DMS79 treated with DMSO at 0.1 percent for 48 hours (cell line): ENCODE measurements around the gene APOF.
"Not testable (repeated sequence)": the region's sequence is repeated elsewhere in the genome, so short reads cannot be mapped to it uniquely, and the experiment has no call there.

ENCODE experiments used
- DNase-seq: peaks from one replicate; lab custom pipeline; 2025; lab: John Stamatoyannopoulos, UW

Gene APOF

DNA sequence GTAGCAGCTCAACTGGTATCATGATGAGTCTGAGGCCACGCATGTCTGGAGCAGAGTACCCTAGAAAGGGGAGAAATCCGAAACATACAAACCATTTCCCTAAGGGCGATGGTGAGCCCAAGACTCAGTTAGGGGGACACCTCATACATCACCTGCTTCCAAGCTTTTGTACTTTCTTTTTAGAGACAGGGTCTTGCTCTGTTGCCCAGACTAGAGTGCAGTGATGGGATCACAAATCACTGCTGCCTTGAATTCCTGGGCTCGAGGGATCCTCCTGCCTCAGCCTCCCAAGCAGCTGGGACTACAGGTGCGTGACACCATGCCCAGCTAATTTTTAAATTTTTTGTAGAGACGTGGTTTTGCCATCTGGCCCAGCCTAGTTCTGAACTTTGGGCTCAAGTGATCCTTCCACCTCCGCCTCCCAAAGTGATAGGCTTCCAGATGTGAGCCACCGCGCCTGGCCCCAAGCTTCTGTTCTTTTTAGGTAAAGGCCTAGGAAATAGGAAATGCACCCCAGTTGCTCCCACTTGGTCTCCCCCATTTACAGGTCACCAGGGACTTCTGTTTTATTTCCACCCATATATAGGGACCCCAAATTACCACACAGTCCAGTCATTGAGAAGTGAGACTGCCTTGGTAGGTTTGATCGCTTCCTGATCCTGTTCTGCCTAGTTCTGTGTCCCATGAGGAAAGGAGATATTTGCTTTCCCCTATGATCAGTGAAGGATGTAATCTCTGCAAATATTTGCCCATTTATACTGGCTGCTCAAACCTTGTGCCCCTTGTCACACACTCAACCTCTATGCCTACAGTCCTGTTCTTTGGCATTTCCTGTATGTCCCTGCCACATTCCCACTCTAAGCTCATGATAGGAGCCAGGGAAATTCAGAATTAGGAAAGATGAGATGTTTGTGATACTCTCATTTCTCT is at the start of gene APOF:
TSS of gene APOF (minus strand) at position 728 of the 930 bp plus-strand sequence. CDS start at position 616, 112 bp downstream.
- no peak for DNase-seq

DNA sequence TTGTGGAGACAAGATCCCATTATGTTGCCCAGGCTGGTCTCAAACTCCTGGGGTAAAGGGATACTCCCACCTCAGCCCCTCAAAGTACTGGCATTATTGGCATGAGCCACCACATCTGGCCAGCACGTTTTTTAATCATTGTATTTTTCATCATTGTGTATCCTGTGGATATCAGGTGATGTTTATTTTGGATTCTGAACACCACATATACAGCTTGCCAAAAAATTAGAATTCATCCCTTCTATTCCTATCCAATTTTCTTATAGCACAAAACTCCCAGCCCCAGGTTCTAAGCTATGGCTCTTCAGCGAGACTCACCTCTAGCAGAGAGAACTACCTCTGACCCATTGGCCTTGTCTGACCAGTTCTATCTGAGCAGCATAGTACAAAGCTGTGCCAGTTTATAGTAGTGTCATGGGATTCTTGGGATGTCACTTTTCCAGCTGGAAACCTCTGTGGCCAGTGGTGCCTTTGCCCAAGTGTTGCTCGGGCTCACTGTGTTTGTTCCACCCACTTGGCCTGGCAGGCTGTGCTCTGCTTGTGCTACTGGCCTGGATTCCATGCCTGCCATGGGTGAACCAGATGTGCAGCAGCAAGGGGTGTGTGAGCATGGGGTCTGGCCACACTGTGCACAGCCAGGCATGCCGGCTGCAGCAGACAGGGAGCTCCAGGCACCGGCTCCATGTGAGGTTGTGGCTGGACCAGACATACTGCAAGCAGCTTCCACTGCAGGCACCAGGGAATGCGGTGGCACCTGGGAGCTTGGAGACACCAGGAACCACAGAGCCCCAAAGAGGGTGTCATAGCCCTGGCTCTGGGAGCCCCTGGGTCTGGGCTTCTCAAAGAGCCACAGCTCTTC is 49.4 kb upstream of the APOF start:
- no peak for DNase-seq

DNA sequence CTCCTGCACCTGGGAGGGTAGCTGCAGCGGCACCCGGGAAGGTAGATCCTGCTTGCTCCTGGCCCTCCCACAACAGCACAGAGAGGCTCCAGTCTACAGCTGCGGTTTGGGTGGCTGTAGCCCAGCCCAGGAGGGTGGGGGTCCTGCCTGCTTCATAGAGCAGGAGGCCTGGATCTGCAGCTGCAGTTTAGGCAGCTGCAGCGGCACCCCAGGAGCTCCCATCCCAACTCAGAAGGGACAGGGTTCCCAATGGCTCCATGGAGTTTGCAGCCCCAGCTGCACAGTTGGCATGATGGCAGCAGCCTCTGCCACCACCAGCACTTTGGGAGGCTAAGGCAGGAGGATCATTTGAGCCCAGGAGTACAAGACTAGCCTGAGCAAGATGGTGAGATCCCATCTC is 48.1 kb upstream of the APOF start:
- DNase-seq = no peak

DNA sequence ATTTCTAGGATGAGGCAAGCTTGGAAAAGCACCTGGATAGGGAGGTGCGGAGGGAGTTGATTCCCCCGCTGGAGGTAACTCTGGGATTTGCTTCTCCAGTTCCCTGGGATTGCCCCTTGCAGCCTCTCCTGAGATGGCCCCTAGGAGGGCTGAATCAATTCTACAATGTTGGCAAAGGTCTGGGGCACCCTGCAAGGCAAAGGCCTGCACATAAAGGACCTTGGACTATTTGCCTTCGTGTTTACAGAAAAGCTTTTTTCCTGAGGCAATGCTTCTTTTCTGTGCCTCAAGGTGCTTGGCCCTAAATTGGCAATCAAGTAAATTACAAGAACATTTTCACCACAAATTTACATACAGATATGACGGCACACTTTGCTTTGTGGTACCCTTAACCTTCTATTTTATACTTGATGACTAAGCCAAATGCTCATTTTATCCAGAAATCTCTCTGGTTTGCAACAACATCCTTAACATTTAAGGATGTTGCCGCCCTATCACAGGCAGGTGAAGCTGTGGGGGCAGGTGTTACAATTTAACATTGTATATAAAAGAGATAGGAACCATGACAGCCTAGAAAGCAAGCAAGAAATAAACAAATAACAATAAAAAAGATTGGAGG is 46.3 kb upstream of the APOF start:
- DNase-seq = no peak

DNA sequence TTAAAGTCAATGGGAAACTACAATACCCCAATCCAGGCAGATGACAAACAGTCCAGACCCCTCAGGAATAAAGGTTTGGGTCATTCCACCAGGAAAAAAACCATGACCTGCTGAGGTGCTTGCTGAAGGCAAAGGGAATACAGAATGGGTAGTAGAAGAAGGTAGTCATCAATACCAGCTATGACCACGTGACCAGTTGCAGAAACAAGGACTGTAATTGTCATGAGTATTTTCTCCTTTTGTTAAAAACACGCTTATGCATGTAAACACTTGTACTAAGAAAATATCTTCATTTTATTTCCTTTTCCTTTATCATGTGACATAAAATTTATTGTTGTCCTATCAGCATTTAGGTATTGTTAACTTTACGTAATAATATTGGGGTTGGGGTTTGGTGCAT is 41.6 kb upstream of the APOF start:
- DNase-seq = not testable (repeated sequence)

DNA sequence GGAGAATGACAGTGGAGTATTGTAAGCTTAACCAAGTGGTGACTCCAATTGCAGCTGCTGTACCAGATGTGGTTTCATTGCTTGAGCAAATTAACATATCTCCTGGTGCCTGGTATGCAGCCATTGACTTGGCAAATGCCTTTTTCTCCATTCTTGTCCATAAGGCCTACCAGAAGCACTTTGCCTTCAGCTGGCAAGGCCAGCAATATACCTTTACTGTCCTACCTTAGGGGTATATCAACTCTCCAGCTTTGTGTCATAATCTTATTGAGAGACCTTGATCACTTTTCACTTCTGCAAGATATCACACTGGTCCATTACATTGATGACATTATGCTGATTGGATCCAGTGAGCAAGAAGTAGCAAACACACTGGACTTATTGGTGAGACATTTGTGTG is 39.0 kb upstream of the APOF start:
- not testable (repeated sequence) for DNase-seq

DNA sequence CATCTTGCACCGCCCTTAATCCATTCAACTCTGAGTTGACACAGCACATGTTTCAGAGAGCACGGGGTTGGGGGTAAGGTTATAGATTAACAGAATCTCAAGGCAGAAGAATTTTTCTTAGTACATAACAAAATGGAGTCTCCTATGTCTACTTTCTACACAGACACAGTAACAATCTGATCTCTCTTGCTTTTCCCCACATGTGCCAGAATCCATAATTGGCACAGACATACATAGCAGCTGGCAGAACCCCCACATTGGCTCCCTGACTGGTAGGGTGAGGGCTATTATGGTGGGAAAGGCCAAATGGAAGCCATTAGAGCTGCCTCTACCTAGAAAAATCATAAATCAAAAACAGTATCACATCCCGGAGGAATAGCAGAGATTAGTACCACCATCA is 38.5 kb upstream of the APOF start:
- DNase-seq = not testable (repeated sequence)

GRCh38 chr12:56399466-56399865 is 36.8 kb upstream of the APOF start:
- DNase-seq = not testable (repeated sequence)

GRCh38 chr12:56398324-56398723 is 35.7 kb upstream of the APOF start:
- DNase-seq = no peak

DNA sequence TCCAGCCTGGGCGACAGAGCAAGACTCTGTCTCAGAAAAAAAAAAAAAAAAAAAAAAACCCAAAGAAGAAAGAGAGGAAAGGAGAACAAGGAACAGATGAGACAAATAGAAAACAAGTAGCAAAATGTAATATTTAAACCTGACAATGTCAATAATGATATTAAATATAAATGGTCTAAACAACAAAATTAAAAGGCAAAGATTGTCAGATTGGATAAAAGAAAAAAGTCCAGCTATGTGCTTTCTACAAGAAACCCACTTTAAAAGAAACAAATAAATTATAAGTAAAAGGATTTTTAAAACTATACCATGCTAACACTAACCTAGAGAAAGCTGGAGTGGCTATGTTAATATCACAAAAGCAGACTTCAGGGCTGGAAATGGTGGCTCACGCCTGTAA is 29.7 kb upstream of the APOF start:
- DNase-seq = no peak

DNA sequence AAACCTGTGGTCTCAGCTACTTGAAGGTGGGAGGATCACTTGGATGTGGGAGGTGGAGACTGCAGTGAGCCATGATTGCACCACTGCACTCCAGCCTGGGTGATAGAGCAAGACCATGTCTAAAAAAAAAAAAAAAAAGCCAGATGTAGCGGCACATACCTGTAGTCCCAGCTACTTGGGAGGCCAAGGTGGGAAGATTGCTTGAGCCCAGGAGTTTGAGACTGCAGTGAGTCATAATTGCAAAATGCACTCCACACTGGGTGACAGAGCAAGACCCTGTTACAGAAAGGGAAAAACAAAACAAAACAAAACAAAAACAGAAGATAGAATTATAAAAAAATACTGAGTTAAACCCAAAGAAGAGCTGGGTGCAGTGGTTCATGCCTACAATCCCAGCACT is 29.1 kb upstream of the APOF start:
- no peak for DNase-seq

GRCh38 chr12:56389412-56389811 is 26.8 kb upstream of the APOF start:
- no peak for DNase-seq

DNA sequence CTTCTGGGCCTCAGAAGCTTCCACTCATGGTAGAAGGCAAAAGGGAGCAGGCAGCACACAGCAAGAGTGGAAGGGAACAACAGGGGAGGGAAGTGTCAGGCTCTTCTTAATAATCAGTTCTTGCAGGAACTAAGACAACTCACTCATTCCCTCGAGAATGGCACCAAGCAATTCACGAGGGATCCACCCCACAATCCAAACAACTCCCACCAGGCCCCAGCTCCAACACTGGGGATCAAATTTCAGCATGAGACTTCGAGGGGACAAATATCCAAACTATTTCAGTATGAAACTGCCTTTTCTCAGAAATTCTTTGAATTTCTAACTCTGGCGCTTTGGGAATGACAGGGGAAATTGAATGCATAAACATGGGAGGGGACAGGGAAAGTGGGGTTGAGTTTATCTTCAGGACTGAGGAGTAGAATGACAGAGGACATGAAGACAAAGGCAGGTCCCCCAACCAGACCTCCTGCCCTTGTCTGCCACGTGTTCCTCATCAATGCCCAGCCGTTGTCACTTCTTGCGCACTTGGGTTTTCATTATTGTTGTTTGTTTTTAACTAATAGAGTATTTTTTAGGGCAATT is 24.6 kb upstream of the APOF start:
- DNase-seq = no peak

GRCh38 chr12:56385873-56386272 is 23.2 kb upstream of the APOF start:
- no peak for DNase-seq

DNA sequence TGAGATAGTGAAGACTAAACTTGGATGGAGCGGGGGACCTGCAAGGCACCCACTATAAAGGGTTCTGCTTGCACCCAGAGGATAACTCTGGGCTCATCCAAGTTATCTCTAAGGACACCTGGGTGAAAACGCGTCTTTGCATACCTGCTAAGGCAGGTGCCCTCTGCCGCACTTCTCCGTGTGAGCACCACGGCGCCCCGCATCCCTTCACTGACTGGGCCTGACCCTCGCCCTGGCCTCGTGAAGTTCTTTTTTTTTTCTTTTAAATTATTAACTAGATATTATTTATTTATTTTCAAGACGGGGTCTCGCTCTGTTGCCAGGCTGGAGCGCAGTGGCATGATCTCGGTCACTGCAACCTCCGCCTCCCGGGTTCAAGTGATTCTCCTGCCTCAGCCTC is 20.0 kb upstream of the APOF start:
- DNase-seq = no peak

DNA sequence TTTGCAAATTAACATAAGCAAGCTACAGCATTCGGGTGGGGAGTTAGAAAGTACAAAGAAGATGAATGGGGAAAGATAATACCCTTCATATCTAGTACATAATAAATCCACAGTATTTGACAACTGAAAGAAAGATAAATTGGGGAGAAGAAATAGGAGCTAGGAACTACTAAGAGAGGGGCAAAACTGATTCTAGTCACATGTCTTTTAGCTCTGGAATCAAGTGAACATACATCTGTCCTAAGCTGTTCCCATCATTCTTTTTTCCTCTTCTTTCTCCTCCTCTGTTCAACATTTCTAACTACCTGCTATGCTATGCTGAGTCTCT is 15.3 kb upstream of the APOF start:
- no peak for DNase-seq

GRCh38 chr12:56377310-56377988 is 14.8 kb upstream of the APOF start:
- DNase-seq = no peak

- DNase-seq = no peak
These were observed 13.2 kb upstream of the APOF start for GRCh38 chr12:56375598-56376434.

- no peak for DNase-seq
These were observed 12.3 kb upstream of the APOF start for GRCh38 chr12:56374726-56375597.

DNA sequence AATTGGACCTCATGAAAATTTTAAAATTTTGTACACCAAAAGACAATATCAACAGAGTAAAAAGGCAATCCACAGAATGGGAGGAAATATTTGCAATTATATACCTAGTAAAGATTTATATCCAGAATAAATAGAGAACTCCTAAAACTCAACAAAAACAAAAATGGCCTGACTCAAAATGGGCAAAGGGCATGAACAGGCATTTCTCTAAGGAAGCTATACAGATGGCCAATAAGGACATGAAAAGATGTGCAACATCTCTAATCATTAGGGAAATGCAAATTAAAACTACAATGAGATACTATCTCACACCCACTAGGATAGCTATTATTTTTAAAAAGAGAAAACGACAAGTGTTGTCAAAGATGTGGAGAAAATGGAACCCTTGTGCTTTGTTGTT is 10.9 kb upstream of the APOF start:
- no peak for DNase-seq
